GM19324 (cell line): ENCODE results near the gene IP6K1.
A peak's percentile ranks its signal among the peaks of the same experiment; 100 is the strongest.

Experiments
- ATAC-seq: cut with Tn5 transposase; IDR thresholded peaks from one replicate; pipeline ENCODE4 v1.9.1; 2021; ENCODE audit warnings: mild to moderate bottlenecking, moderate library complexity; ENCODE audit not compliant: unreplicated experiment, low FRiP score

IP6K1 gene

DNA sequence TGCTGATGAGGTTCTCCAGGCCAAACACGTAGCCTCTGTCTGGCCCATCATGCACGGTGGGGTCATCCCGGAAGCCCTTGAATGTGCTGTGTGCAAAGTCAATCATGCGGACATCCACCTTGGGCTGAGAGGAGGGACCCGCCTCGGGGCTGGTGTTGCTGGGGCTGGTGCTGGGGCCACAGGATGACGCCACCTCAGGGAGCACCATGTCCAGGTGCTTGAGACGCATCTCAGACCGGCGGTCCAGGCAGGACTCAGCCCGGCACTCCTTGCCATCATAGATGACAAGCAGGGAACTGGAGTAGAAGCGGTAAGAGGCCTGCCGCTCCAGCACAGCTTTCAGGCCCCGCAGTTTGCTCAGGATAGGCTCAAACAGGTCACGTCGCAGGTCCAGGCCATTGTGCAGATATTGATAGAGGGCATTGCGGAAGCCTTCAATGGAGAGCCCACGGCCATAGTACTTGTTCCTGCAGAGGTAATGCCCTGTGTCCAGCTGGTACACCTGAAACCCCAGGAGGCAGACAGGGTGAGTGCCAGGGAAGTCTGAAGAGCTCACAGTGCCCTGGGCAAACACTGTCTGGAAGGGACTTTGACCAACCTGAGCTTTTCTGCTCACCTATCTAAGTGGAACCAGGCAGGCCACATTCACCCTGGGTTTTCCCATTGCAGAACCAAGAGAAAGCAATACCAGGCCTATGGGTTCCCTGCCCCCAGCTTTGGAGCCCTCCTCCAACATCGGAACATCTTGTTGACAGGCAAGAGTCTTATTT is 59.0 kb downstream of the IP6K1 start:
- ATAC-seq = no peak

DNA sequence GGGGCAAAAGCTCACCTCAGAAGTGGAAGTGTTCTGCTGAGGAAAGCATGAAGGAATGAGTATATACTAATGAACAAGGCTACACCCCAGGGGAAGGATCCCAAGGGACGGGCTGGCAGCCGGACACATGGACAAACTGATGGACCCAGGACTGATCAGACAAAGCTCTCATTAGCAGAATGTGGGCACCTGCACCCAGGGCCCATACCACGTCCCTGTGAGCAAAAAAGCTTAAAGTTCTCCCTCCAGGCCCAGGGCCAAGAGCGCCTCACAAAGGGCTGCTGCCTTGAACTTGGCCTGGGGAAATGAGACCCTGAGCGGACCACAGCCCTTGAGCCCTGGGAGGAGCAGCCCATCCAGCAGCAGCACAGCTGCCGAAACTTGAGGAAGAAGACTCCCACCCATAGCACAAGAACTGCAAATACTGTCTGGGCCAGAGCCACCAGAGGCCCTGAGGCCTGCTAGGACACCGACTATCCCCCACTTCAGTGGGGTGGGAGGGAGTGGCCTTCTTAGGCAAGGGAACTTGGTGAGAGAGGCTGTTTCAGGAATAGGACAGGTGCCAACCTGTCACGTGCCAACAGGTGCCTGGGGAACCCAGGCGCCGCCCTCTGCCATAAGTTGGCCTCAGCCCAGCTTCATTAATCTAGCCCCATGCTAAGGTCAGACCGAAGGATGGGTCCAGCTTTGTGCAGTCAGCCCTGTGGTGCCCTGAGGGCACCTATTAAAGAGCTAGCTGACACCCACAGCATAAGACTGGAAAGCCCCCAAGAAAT is 60.2 kb downstream of the IP6K1 start:
- ATAC-seq = no peak

DNA sequence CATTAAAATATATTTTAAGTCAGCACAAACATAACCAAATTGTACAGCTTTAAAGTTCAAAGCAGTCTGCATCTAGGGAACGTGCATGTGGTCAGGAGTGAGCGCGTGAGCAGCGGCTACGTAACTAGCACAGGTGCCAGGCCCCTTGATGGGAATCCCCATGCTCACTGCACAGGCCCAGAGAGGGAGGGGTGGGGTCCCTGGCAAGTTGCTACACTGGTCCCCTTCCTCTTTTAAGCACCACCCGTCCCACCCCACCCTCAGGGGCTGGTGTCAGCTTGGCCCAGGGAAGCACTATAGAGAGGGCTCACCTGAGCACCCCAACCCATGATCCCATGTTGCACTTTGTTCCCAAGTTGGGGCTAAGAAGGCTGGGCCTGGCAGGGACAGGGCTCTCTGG is 61.8 kb downstream of the IP6K1 start:
- ATAC-seq = no peak

DNA sequence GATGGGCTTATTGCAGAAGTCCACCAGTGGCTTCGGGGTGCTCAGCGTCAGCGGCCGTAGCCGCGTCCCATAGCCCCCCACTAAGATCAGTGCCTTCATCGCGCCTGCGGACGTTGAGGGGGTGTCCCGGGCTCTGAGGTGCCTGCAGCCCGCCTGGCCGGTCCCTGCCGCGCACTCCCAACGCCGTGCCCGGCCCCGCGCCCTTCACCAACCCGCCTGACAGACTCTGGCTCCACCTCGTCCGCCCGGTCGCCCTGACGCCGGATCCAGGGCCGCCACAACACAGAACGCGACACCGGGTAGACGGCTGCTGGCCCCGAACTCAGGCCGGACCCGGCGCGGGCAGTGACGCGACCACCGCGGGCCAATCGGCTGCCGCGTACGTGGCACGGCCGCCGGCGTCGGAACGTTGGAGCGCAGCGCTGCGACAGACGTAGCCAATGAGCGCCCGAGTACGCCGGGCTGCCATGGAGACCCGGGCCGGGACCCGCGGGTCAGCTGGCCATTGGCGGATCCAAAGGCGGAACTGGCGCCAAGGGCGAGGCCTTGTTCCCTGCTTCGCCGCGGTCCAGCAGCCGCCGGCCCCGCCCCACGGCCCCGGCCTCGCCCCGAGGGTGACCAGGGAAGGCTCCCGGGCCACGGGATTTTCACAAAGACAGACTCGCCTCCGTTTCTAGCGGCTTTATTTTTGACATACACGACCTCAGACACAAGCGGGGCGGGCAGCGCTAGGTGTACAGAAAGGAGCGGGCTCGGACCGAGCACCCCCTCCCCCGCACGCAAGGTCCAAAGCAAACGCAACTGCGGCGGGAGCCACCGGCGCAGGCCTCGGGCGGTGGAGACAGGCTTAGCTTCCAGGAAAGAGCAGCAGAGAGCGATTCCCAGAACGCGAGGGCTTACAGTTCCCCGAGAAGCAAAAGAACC is 62.5 kb downstream of the IP6K1 start, which contains the start of gene GMPPB:
Gene GMPPB, minus strand, starts transcription at position 324 of the 924 bp plus-strand sequence. Its CDS starts 225 bp downstream, at position 99.
- ATAC-seq = peak; percentile 81

DNA sequence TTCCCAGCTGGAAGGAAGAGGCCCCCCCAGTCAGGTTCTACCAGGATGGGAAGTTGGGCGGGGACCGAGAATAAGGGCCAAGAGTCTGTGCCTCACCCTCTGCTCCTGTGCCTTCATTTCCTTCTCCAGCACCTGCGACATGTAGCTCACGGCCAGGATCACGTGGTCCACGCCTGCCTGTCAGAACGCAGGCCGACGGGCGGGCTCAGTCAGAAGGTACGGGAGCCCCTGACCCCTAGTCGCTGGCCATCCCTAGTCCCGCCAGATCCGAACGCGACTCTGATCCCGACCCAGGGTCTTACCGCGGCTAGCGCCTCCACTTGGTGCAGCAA is 63.1 kb downstream of the IP6K1 start:
- peak; percentile 4 for ATAC-seq

DNA sequence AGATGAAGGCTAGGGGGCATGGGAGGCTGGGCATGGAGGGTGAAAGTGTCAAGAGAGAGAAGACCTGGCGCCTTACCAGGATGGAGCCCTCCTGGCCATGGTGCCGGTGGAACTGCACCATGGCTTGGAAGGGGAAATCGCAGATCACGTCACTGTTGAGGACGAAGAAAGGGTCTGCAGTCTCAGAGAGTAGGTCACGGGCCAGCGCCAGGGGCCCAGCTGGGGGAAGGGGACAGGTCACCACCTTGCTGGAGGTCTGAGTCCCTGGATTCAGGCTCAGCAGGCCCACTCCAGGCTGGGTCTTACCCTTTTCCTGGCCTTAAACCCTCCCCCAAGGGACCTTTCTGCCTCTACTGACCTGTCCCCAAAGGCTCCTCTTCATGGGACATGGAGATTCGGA is 63.4 kb downstream of the IP6K1 start:
- ATAC-seq = no peak

DNA sequence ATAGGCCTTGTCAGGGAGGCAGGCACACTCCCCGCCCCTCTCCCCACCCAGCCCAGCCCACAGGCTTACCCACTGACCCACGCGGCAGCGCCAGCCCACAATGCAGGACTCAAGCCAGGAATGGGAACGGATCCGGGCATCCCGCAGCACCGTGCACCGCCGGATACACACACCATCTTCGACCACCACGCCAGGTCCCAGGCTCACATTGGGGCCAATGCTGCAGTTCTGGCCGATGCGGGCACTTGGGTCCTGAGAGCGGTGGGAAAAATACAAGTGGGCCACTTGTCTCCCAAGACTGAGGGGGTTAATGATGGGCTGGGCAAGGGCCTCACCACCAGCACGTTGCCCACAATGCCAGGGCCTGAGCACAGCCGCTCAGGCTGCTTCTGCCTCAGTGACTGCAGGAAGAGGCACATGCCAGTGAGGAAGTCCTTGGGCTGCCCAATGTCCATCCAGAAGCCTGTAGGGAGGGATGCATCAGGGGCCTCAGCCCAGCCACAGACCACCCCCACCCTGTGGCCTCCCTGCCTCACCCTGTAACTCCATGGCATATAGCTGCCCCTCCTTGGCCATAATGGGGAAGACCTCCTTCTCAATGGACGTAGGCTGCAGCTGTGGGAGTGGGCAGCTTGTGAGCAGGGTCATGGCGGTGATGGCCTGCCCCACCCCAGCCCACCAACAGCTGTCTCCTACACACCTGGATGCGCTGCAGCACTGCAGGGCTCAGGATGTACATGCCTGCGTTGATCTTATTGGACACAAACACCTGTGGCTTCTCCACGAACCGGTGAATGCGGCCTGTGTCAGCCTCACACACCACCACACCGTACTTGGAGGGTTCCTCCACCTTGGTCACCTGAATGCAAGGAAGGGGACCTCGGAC is 64.2 kb downstream of the IP6K1 start:
- ATAC-seq = no peak

DNA sequence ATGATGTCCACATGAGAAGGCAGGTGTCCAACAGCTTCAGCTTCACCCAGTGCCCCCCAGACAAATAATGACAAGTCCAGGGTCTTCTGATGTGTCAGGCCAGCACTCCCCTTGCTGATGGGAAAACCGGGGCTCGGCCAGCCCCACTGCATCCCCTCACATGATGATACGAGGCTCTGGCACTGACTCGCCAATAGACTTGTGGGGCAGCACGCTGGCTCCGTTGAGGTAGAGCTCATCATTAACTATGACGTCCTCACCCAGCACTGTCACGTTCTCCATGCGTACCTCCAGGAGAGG is 64.8 kb downstream of the IP6K1 start:
- ATAC-seq = no peak

DNA sequence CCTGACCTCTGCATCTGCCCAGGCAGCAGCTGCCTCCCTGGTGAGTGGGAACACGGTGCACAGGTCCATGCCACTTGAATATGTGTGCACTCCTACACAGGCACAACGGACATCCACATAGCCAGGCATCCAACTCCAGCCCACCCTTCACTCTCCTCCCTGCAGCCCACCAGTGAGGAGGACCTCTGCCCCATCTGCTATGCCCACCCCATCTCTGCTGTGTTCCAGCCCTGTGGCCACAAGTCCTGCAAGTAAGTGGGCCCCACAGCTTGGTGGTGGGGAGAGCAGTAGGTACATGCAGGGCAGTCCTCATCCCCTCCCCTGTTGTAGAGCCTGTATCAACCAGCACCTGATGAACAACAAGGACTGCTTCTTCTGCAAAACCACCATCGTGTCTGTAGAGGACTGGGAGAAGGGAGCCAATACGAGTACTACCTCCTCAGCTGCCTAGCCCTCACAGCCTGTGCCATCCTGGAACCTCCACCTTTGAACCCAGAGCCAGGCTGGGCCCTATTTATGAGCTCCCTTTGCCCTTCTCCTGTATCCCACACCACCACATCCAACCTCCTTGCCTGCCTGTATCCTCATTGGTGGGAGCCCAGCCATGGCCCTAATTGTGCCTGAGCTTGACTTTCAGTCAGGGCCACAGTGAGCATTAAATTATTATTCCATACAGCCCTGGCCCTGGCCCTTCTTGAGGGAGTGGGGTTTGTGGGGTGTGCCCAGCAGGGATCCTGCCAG is 65.3 kb downstream of the IP6K1 start:
- ATAC-seq = no peak

DNA sequence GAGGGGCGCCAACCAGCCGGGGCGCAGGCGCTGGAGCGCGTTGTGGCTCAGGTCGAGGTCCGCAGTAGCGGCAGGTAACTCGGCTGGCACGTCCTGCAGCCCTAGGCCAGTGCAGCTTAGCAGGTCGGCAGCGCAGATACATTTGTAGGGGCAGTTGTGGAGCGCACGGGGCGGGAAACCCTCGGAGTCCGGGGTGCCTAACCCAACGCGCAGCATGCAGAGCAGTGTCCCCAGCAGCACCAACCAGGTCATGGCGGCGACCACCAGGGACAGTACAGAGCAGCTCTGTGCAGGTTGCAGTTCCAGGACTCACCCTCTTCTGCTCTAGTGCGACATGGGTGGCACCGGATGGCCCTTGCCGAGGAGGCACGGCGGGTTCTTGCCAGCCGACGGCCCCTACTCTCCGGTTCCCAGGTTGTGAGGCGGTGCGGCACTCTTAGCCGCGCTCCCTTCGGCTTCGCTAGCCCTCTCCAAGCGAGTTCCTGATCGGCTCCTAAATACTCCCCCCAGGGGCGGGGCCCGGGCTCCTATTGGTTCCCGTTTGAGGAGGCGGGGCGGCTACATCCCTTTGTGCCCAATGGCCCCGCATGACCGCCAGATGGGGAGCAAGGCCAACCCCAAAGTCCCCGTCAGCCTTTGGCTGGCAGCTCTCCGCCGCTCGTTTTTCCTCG is 67.0 kb downstream of the IP6K1 start, which contains the start of gene AMIGO3:
Gene AMIGO3, minus strand, starts transcription at position 471 of the 671 bp plus-strand sequence. Its CDS starts 219 bp downstream, at position 252.
- peak; percentile 35 for ATAC-seq

DNA sequence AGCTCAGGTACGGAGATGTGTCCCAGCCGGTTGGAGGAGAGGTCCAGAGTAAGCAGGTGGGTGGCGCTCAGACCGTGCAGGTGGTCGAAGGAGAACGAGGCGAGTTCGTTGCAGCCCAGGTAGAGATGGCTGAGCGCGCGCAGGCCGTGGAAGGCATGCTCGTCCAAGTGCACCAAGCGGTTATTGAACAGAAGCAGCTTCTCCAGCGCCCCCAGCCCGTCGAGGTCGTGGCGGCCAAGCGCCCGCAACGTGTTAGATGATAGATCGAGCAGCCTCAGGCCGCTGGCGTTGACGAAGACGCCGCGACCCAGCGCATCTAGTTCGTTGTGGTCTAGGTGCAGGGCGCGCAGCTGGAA is 67.5 kb downstream of the IP6K1 start:
- ATAC-seq = no peak

DNA sequence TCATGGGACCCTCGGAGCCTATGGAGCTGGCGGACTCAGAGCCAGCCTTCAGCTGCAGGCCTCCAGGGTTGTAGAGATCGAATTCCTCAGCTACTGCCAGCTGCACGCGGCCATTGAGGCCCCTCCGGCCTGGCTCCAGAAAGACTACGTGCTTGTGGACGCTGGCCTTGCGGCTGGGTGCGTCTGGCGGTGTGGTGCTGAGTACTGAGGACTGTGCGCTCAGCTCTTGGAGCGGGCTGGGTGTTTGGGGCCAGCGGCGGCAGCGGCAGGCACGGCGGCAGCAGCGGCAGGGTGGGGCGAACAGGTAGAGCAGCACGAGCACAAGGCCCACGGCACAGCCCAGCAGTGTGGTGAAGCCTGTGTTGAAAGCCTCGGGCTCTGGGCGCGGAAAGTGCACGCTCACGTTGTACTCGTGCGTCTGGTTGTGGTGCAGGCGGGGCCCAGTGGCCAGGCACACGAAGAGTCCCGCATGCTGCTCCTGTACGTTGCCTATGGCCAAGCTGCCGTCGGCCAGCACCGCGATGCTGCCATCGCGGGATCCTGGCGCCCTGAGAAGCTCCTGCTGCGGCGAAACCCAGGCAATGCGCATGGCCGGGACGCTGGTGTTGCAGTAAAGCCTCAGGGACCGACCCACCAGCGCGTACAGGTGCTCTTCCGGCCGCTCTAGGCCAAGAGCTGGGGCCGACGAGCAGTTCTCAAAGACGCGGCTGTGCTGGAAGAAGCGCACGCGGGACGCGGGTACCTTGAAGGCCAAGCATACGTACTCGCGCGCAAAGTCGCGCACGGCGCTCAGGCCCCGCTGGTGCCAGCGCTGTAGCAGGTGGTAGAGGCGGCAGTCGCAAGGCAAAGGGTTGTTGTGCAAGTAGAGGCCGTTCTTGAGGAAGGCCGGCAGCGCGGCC is 68.1 kb downstream of the IP6K1 start:
- ATAC-seq = no peak

DNA sequence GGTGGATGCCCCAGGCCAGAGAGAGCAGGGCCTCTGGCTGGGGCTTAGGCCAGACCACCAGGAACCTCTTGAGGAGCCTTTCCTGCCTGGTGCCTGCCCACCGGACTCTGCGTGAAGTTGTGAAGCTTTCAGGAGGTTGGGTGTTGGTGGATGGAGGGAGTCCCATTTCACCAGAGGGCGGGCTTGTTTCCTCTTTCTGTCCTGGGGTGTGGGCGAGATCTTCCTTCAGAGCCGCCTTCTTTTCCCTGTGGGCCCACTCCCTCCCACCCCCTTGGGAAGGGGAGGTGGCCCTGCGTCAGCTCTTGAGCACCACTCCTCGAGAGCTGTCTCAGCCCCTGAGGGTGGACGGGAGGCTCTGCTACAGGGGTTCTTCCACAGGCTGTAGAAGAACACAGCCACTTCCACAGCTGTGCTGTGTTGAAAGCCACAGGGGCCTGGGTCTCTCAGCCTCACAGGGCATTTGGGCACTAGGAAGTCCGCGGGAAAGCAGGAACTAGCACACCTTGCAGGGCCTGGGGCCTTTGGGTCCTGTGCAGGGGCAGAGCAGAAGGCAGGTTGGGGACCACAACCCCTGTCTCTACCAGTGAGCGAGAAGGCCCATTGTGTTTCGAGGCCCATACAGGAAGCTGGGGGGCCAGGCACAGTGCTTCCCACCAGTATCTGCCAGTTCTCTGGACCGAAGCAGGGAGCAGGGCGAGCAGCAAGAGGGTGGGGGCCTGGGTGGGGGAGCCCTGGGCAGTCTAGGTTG is 69.0 kb downstream of the IP6K1 start:
- no peak for ATAC-seq

DNA sequence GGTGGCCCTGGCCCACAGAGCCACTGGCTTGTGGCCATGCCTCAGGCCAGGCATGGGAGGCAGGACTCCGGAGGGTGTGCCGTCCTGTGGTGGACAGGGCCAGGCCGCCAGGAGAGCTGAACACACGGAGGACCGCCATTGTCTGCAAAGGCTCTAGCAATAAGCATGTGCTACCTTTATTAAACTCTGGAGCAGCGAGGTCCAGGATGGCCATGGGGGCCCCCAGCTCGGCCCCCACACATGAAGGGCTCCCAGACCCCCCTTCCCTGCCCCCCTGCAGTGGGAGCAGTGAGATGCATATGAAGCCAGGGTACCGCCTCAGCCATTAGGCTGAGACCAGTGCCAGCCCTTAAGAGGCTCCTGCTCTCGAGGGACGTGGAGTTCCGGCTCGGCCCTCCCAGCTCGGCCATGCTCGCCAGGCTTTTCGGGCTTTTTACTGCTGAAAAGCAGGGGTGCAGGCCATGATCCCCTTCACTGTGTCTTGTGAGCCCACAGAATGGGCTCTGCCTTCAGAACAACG is 69.6 kb downstream of the IP6K1 start:
- no peak for ATAC-seq

DNA sequence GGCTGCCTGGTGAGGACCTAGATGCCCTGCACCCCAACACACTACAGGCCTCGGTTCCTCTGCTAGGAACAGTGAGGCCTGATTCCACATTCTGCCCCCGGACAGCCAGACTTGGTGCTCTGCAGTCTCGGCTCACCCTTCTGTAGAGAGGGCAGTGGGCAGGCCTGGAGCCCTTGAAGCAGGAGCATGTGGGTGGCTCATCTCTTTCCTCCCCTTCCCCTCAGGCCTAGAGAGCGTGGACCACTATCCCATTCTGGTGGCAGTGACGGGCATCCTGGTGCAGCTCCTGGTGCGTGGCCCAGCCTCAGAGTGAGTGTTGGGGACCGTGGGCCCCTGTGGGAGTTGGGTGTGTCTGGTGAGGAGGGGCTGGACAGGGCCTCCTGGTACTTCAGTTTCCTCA is 70.2 kb downstream of the IP6K1 start:
- ATAC-seq = no peak

DNA sequence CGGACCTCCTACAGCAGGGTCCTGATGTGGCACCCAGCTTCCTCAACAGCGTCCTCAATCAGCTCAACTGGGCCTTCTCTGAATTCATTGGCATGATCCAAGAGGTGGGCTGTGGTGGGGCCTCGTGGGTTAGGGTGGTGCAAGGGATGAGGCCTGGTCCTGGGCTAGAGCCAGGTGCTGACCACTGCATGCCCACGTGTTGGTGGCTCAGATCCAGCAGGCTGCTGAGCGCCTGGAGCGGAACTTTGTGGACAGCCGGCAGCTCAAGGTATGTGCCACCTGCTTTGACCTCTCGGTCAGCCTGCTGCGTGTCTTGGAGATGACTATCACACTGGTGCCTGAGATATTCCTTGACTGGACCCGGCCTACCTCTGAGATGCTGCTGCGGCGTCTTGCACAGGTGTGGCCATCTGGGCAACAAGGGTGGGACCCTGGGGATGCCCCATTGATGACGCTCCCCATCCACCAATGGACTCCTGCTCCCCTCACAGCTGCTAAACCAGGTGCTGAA is 70.7 kb downstream of the IP6K1 start:
- no peak for ATAC-seq
